Mesothelial cell of epicardium (in vitro differentiated cells): ENCODE measurements around the gene PCYT2. TPM values are rescaled to one million over a fixed set of nuclear protein-coding genes. Genes with fewer than 3 reads are reported as not detected.

ENCODE experiments used
- DNase-seq, 2 experiments: peaks; one replicate each; pipeline ENCODE4 v3.0.0; 2021; ENCODE audit warnings: low spot score in 2 of 2; ENCODE audit not compliant: unreplicated experiment in 2 of 2
- H3K27ac Mint-ChIP-seq: 2 replicates; pipeline ENCODE4 v1.8.0; 2021; ENCODE audit warnings: mixed read lengths
- H3K27me3 Mint-ChIP-seq: 2 replicates; pipeline ENCODE4 v1.8.0; 2021; ENCODE audit warnings: low read depth, mixed read lengths
- H3K36me3 Mint-ChIP-seq: 2 replicates; pipeline ENCODE4 v1.8.0; 2021; ENCODE audit warnings: mixed read lengths
- H3K4me1 Mint-ChIP-seq: 2 replicates; pipeline ENCODE4 v1.8.0; 2021; ENCODE audit warnings: mixed read lengths
- H3K4me3 Mint-ChIP-seq: 2 replicates; pipeline ENCODE4 v1.8.0; 2021; ENCODE audit warnings: mild to moderate bottlenecking, moderate library complexity, mixed read lengths
- H3K9me3 Mint-ChIP-seq: 2 replicates; pipeline ENCODE4 v1.8.0; 2021; ENCODE audit warnings: mixed read lengths
- total RNA-seq: library from RNA; stranded (reverse); gene quantifications from 3 replicates; pipeline ENCODE4 v1.2.1, GENCODE V29; 2021
- TF ChIP-seq, protein P1 (sequence below): fragments of 200-600 bp; sonication (generic); IDR thresholded peaks from one replicate; pipeline ENCODE4 v1.5.0; 2021; ENCODE audit warnings: antibody characterized with exemption; ENCODE audit not compliant: unreplicated experiment

Gene PCYT2
- total RNA-seq, 1 donor from 2014 or later: 20.5 TPM

- no peak overlapping the region for H3K27ac Mint-ChIP-seq
- no peaks in the 10 kb centered on the region for H3K9me3 Mint-ChIP-seq
- H3K36me3 Mint-ChIP-seq: peaks cover 3% of the 10 kb centered on the region
- TF ChIP-seq, protein P1, sequence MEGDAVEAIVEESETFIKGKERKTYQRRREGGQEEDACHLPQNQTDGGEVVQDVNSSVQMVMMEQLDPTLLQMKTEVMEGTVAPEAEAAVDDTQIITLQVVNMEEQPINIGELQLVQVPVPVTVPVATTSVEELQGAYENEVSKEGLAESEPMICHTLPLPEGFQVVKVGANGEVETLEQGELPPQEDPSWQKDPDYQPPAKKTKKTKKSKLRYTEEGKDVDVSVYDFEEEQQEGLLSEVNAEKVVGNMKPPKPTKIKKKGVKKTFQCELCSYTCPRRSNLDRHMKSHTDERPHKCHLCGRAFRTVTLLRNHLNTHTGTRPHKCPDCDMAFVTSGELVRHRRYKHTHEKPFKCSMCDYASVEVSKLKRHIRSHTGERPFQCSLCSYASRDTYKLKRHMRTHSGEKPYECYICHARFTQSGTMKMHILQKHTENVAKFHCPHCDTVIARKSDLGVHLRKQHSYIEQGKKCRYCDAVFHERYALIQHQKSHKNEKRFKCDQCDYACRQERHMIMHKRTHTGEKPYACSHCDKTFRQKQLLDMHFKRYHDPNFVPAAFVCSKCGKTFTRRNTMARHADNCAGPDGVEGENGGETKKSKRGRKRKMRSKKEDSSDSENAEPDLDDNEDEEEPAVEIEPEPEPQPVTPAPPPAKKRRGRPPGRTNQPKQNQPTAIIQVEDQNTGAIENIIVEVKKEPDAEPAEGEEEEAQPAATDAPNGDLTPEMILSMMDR: no peak
- no peak for DNase-seq
- peaks cover 36% of the 10 kb centered on the region for H3K4me1 Mint-ChIP-seq
- no peaks in the 10 kb centered on the region for H3K27me3 Mint-ChIP-seq
- peak overlapping the region; percentile 56 for H3K4me3 Mint-ChIP-seq
Observed at GRCh38 chr17:81927152-81927652, 16.0 kb upstream of the PCYT2 start.

GRCh38 chr17:81926451-81927151, 15.4 kb upstream of the PCYT2 start:
- DNase-seq: peak; percentile 50 to 76
- Mint-ChIP-seq H3K4me1 (peaks cover 36% of the 10 kb centered on the region), H3K4me3 (peak overlapping the region; percentile 78), H3K27me3 (no peaks in the 10 kb centered on the region), H3K36me3 (peaks cover 3% of the 10 kb centered on the region), H3K27ac (peak overlapping the region; percentile 97), H3K9me3 (no peaks in the 10 kb centered on the region)
- TF ChIP-seq, protein P1: no peak

GRCh38 chr17:81925860-81926450, 14.8 kb upstream of the PCYT2 start:
- peaks cover 6% of the 10 kb centered on the region for H3K36me3 Mint-ChIP-seq
- H3K27me3 Mint-ChIP-seq: no peaks in the 10 kb centered on the region
- DNase-seq: no peak
- H3K4me3 Mint-ChIP-seq: peak overlapping the region; percentile 78
- H3K9me3 Mint-ChIP-seq: no peaks in the 10 kb centered on the region
- TF ChIP-seq, protein P1: no peak
- peak overlapping the region; percentile 97 for H3K27ac Mint-ChIP-seq
- peaks cover 34% of the 10 kb centered on the region for H3K4me1 Mint-ChIP-seq

DNA sequence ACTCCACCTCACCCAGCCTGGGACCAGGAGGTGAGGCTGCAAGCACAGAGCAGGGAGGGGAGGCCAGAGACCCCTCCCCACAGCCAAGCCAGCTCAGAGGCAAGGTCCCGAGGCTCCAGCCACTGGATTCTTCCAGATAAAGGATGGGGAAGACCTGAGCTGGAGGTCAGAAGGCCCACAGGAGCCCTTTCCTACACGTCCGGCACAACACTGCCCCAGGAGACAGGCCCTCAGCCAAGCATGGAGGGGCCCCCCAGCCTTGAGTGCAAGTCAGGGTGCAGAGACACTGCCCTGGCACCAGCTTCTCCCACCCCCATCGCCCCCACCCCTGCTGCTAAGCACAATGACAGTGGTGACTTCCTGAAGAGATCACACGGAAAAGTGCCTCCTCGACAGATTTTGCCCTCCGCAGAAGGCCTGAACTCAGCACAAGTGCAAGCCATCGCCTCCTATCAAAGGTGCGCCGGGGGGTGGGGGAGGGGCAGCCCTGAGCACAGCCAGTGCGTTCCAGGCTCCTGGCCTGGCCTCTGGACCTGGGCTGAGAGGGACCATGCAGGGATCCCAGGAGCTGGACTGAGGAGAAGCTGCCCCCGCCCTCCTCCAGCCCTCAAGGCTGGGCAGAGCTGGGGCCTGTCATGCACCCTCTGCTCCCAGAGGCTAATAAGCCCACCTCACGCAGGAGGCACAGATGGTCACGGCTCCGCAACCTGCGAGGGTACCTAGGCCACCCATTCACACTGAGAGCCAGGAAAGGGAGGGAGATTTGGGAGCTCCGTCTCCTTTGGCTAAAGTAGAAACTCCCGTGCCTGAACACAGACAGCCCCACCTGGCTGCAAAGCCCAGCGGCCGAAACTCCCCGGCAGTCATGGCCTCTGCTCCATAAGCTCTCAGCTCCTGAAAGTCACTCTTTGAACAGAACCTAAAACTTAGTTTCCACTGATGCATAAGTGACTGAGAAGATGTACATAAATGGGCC, 13.6 kb upstream of the PCYT2 start:
- Mint-ChIP-seq H3K27me3 (no peaks in the 10 kb centered on the region), H3K36me3 (peaks cover 6% of the 10 kb centered on the region), H3K27ac (peak overlapping the region; percentile 97), H3K4me3 (peak overlapping the region; percentile 78), H3K9me3 (no peaks in the 10 kb centered on the region), H3K4me1 (peaks cover 32% of the 10 kb centered on the region)
- DNase-seq: no peak
- TF ChIP-seq, protein P1: no peak
